ENCODE results near the gene ERBB4. TPM values are rescaled to one million over a fixed set of nuclear protein-coding genes. Genes with fewer than 3 reads are reported as not detected.

The ERBB4 gene
- total RNA-seq, 1 experiment from 2014 or later = 0.15 TPM

DNA sequence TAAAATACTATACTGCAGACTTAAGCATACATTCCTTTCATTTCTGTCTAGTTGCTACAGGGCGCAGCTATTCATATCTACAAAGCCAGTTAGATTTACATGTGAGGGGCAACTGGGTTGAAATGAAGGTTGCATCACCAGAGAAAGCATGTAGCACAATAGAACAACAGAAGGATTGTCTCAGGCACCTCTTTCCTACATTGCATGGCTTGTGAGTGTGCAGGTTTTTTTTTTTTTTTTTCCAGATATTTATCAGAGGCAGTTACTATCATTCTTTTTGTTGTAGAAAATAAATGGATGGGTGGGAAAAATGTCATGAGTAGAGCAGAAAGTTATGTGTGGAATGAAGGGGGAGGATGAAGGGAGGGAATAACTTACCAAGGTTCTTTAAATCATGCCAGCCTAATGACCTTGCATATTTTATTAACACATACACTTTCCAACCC lies 86.8 kb downstream of the ERBB4 start:
- Histone ChIP-seq H3K36me3 (ENCODE audit: control insufficient read depth, insufficient read depth, low read length) (no peaks in the 10 kb centered on the region), H3K9me3 (ENCODE audit: control insufficient read depth, insufficient read depth, low read depth, low read length) (no peaks in the 10 kb centered on the region), H3K27ac (ENCODE audit: low read length) (no peak overlapping the region), H3K4me1 (ENCODE audit: control insufficient read depth, insufficient read depth, low read length) (no peaks in the 10 kb centered on the region; the same call in 1 of the 2 replicates), H3K4me3 (ENCODE audit: low read depth in 2 of 2, low read length in 2 of 2) (no peak overlapping the region), H3K27me3 (ENCODE audit: control insufficient read depth, insufficient read depth, low read length) (no peaks in the 10 kb centered on the region)
- ATAC-seq (no peak), DNase-seq (ENCODE audit: low read depth, low spot score) (no peak)
- in situ Hi-C loops (cut with HindIII; ENCODE audit: low pct_unique_long_range_greater_than_20kb, low sequenced_read_pairs) = no loop called here
- CTCF ChIA-PET = no interaction called here
- TF ChIP-seq, protein P1, sequence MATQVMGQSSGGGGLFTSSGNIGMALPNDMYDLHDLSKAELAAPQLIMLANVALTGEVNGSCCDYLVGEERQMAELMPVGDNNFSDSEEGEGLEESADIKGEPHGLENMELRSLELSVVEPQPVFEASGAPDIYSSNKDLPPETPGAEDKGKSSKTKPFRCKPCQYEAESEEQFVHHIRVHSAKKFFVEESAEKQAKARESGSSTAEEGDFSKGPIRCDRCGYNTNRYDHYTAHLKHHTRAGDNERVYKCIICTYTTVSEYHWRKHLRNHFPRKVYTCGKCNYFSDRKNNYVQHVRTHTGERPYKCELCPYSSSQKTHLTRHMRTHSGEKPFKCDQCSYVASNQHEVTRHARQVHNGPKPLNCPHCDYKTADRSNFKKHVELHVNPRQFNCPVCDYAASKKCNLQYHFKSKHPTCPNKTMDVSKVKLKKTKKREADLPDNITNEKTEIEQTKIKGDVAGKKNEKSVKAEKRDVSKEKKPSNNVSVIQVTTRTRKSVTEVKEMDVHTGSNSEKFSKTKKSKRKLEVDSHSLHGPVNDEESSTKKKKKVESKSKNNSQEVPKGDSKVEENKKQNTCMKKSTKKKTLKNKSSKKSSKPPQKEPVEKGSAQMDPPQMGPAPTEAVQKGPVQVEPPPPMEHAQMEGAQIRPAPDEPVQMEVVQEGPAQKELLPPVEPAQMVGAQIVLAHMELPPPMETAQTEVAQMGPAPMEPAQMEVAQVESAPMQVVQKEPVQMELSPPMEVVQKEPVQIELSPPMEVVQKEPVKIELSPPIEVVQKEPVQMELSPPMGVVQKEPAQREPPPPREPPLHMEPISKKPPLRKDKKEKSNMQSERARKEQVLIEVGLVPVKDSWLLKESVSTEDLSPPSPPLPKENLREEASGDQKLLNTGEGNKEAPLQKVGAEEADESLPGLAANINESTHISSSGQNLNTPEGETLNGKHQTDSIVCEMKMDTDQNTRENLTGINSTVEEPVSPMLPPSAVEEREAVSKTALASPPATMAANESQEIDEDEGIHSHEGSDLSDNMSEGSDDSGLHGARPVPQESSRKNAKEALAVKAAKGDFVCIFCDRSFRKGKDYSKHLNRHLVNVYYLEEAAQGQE (IDR thresholded peaks at IDR 0.05; ENCODE audit: insufficient read depth in 1 of 2, low read depth in 2 of 2, low read length in 1 of 2) = no peak
- TF ChIP-seq TCF7L2 (IDR thresholded peaks at IDR 0.05; ENCODE audit: low read depth, low read length) (no peak), POLR2AphosphoS5 (IDR thresholded peaks at IDR 0.05; ENCODE audit: low read depth, low read length) (no peak), SIN3A (IDR thresholded peaks at IDR 0.05; ENCODE audit: borderline replicate concordance, insufficient read depth, low read depth, low read length) (no peak)
- TF ChIP-seq, protein P2, sequence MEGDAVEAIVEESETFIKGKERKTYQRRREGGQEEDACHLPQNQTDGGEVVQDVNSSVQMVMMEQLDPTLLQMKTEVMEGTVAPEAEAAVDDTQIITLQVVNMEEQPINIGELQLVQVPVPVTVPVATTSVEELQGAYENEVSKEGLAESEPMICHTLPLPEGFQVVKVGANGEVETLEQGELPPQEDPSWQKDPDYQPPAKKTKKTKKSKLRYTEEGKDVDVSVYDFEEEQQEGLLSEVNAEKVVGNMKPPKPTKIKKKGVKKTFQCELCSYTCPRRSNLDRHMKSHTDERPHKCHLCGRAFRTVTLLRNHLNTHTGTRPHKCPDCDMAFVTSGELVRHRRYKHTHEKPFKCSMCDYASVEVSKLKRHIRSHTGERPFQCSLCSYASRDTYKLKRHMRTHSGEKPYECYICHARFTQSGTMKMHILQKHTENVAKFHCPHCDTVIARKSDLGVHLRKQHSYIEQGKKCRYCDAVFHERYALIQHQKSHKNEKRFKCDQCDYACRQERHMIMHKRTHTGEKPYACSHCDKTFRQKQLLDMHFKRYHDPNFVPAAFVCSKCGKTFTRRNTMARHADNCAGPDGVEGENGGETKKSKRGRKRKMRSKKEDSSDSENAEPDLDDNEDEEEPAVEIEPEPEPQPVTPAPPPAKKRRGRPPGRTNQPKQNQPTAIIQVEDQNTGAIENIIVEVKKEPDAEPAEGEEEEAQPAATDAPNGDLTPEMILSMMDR (IDR thresholded peaks at IDR 0.05) = no peak
- BruUV-seq (replicated peaks) = no TSS peak
- intact Hi-C loops (cut with micrococcal nuclease; ENCODE audit: unreplicated experiment) = no loop called here
- POLR2A ChIA-PET = interaction anchor here (0.6 kb wide), 1 partner anchor 101 kb away, joined by 8 read pairs; no protein-coding TSS in a partner anchor

GRCh38 chr2:212448698-212449097 lies 89.9 kb downstream of the ERBB4 start:
- Histone ChIP-seq H3K4me3 (ENCODE audit: low read depth in 2 of 2, low read length in 2 of 2) (no peak overlapping the region), H3K36me3 (ENCODE audit: control insufficient read depth, insufficient read depth, low read length) (no peaks in the 10 kb centered on the region), H3K9me3 (ENCODE audit: control insufficient read depth, insufficient read depth, low read depth, low read length) (no peaks in the 10 kb centered on the region), H3K27ac (ENCODE audit: low read length) (no peak overlapping the region), H3K4me1 (ENCODE audit: control insufficient read depth, insufficient read depth, low read length) (no peaks in the 10 kb centered on the region; the same call in 1 of the 2 replicates), H3K27me3 (ENCODE audit: control insufficient read depth, insufficient read depth, low read length) (no peaks in the 10 kb centered on the region)
- no peak for ATAC-seq
- BruUV-seq (replicated peaks) = no TSS peak
- POLR2A ChIA-PET = no interaction called here
- TF ChIP-seq POLR2AphosphoS5 (IDR thresholded peaks at IDR 0.05; ENCODE audit: low read depth, low read length) (no peak), SIN3A (IDR thresholded peaks at IDR 0.05; ENCODE audit: borderline replicate concordance, insufficient read depth, low read depth, low read length) (no peak), TCF7L2 (IDR thresholded peaks at IDR 0.05; ENCODE audit: low read depth, low read length) (no peak)
- TF ChIP-seq, protein P1 (IDR thresholded peaks at IDR 0.05; ENCODE audit: insufficient read depth in 1 of 2, low read depth in 2 of 2, low read length in 1 of 2) = no peak
- TF ChIP-seq, protein P2 (IDR thresholded peaks at IDR 0.05) = no peak
- CTCF ChIA-PET = no interaction called here
- in situ Hi-C loops (cut with HindIII; ENCODE audit: low pct_unique_long_range_greater_than_20kb, low sequenced_read_pairs) (no loop called here), intact Hi-C loops (cut with micrococcal nuclease; ENCODE audit: unreplicated experiment) (no loop called here)
- no peak for DNase-seq (ENCODE audit: low read depth, low spot score)
